Aorta (tissue), 5 donors: ENCODE measurements around the gene KRT78. TPM values are rescaled to one million over a fixed set of nuclear protein-coding genes. Genes with fewer than 3 reads are reported as not detected.

Source experiments
- ATAC-seq: fragments of 200-7000 bp; cut with Tn5 transposase; one replicate; pipeline ENCODE4 v1.9.1; 2022; ENCODE audit warnings: moderate library complexity; ENCODE audit not compliant: low FRiP score
- DNase-seq, 2 donors: peaks; one replicate each; pipeline ENCODE4 v3.0.0-alpha.2; 2020
- H3K27ac ChIP-seq, 2 donors: one replicate each; pipeline ENCODE4 v1.5.1; 2013; ENCODE audit warnings: low read length in 2 of 2, mild to moderate bottlenecking in 2 of 2, moderate library complexity in 2 of 2, control low read depth in 1 of 2, inconsistent platforms in 1 of 2, low read depth in 1 of 2
- H3K27me3 ChIP-seq, 2 donors: one replicate each; pipeline ENCODE4 v1.6.1; 2013; ENCODE audit warnings: control low read depth in 1 of 2, low read length in 1 of 2, mild to moderate bottlenecking in 1 of 2, moderate library complexity in 1 of 2; ENCODE audit not compliant: insufficient read depth in 2 of 2, control insufficient read depth in 1 of 2
- H3K36me3 ChIP-seq, 2 donors: one replicate each; pipeline ENCODE4 v1.6.1; 2013; ENCODE audit warnings: control low read depth in 1 of 2, low read length in 1 of 2, mild to moderate bottlenecking in 1 of 2; ENCODE audit not compliant: insufficient read depth in 2 of 2, control insufficient read depth in 1 of 2
- H3K4me1 ChIP-seq, 2 donors: one replicate each; pipeline ENCODE4 v1.6.1; 2013; ENCODE audit warnings: low read length in 2 of 2, control low read depth in 1 of 2, mild to moderate bottlenecking in 1 of 2, moderate library complexity in 1 of 2; ENCODE audit not compliant: insufficient read depth in 2 of 2, control insufficient read depth in 1 of 2
- H3K4me3 ChIP-seq, 2 donors: one replicate each; pipeline ENCODE4 v1.5.1; 2013; ENCODE audit warnings: low read length in 2 of 2, control low read depth in 1 of 2, mild to moderate bottlenecking in 1 of 2
- H3K9me3 ChIP-seq: one replicate; pipeline ENCODE4 v1.6.1; 2013; ENCODE audit warnings: mild to moderate bottlenecking, low read length; ENCODE audit not compliant: control insufficient read depth
- WGBS, 2 donors: extraction: QIAGEN DNeasy Blood & Tissue Kit; methylation state at CpG; one replicate each; pipeline ENCODE4 v1.1.7; 2013; 5-methylcytosine and 5-hydroxymethylcytosine counted together
- intact Hi-C, 2 donors: fragments of 100-400 bp; cut with DNase I; formaldehyde crosslinking; loops; one replicate each; pipeline versions ENCODE4 v1.14.2 to v1.15.0; 2022
- polyA plus RNA-seq, 2 donors: library from polyadenylated mRNA; stranded (reverse); fragments of 200-250 nt; gene quantifications; one replicate each; pipeline ENCODE4 v1.2.3, GENCODE V29; 2013
- total RNA-seq, 2 donors: library from RNA; stranded (reverse); fragmentation: NEBNext Ultra II Directional; extraction: Animal tissue kit (Norgen Biotek cat#: 25700); gene quantifications; one replicate each; pipeline ENCODE4 v1.2.1, GENCODE V29; 2021
- donor health status: healthy with polysubstance abuse.
- donor health status: Bipolar disorder and iron deficiency.
- donor health status: DM: no; HTN: no; CAD: no.
- donor health status: DM: no; HTN: no; CAD: no.
- donor health status: DM: yes; HTN: yes; CAD: no.

KRT78 gene
- total and polyA plus RNA-seq, 4 donors: 0.10 to 2.0 TPM; not detected in 2

DNA sequence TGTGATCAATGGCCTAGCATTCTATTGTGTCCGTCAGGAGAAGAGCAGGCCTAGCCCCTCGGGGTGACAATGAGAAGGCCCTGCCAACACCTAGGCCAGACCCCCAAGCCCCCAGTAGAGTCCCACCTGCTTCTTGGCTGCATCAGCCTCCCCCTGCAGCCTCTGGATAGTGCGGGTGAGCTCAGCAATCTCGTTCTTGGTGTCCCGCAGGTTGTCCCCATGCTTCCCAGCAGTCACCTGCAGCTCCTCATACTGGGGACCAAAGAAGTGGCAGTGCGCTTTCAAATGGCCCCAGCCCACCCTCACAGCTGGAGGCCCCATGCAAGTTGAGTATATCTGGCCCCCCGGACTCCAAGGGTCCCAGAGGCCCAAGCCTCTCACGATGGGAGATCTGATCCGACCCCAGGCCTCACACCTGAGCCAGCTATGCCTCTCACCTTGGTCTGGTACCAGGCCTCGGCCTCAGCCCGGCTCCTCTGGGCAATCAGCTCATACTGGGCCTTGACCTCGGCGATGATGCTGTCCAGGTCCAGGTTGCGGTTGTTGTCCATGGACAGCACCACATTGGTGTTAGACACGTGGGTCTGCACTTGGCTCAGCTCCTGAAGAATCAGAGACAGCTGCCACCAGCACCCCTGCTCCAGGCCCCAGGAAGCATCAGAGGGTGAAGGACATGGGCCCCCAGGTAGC is 24.9 kb downstream of the KRT78 start:
- no peaks in the 10 kb centered on the region for H3K36me3 ChIP-seq
- ATAC-seq: no peak
- WGBS, 2 donors: 94 to 96% methylated on average over 15 of the region's 15 CpGs
- H3K4me3 ChIP-seq: no peak overlapping the region
- no peak overlapping the region for H3K27ac ChIP-seq
- peak in 1 of 2 donors; percentile 22 for DNase-seq
- intact Hi-C loops: no loop called here
- H3K4me1 ChIP-seq: no peaks in the 10 kb centered on the region
- no peaks in the 10 kb centered on the region for H3K27me3 ChIP-seq
- no peaks in the 10 kb centered on the region for H3K9me3 ChIP-seq

DNA sequence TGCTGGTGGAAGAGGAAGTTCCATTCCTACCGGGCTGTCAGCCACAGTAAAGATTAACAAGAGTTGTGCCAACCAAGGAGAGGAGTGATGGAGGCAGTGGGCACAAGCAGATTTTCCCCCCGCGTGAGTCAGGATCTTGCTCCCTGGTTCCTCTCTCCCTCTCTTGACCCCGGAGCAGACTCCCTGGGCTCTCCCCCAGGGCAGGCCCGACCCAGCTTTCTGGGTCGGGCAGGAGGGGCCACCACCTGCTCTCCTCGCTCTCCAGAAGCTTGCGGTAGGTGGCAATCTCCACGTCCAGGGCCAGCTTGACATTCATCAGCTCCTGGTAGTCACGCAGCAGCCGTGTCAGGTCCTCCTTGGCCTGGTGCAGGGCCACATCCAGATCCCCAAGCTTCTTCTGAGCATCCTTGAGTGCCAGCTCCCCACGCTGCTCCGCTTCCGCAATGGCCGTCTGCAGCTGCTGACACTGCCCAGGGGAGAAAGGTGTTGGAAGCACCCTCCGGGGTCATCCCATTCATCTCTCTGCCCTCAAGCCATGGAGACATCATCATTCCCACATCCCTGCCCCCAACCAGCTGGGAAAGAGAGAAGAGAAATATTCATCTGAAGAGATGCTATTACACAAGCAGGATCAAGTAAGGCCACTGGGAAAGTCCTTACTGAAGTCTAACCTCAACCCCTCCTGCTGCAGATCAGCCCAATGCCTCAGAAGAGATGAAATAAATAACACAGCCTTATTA is 25.9 kb downstream of the KRT78 start:
- H3K36me3 ChIP-seq: no peaks in the 10 kb centered on the region
- H3K9me3 ChIP-seq: no peaks in the 10 kb centered on the region
- H3K27ac ChIP-seq: no peak overlapping the region
- H3K4me1 ChIP-seq: no peaks in the 10 kb centered on the region
- H3K27me3 ChIP-seq: no peaks in the 10 kb centered on the region
- DNase-seq (peak in 1 of 2 donors; percentile 22), ATAC-seq (no peak)
- H3K4me3 ChIP-seq: no peak overlapping the region
- WGBS, 2 donors: 61 to 63% methylated on average over 16 of the region's 16 CpGs
- intact Hi-C loops: no loop called here

DNA sequence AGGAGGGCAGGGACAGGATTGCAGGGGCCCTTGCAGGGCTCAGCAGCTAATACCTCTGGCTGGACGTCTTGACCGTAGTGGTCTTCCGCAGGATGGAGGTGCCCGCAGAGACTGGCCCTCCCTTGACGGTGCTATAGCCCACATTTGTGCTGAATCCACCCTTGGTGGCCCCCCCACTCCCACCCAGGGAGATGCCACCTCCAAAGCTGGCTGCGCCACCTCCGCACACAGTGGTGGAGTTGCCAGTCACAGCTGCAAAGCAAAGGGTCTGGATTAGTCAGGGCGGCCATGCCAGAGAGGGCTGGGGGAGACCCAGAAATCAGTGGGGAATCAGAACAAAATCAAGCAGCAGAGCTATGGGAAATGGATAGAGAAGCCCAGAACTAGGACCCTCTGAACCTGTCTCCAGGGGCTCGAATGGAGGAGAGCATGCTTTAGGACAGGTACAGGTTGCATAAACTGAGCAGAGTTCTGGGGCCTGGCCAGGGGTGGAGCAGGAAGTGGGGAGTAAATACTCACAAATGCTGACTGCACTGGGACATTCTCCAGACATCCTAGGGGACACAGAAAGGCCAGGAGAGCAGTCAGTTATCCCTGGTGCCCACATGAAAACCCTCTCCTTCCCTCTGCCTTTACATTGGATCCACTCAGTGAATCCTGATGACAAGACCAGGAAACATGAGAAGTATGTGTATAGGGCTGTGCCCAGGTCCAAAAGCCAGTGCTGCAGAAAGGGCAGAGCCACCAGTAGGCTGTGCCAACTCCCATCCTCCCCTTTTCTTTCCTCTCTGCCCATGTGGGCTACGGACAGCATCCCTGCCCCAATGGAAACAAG is 26.8 kb downstream of the KRT78 start:
- DNase-seq: peak; percentile 42 to 61
- no peak for ATAC-seq
- 81 to 82% methylated on average over 10 of the region's 10 CpGs for WGBS, 2 donors

DNA sequence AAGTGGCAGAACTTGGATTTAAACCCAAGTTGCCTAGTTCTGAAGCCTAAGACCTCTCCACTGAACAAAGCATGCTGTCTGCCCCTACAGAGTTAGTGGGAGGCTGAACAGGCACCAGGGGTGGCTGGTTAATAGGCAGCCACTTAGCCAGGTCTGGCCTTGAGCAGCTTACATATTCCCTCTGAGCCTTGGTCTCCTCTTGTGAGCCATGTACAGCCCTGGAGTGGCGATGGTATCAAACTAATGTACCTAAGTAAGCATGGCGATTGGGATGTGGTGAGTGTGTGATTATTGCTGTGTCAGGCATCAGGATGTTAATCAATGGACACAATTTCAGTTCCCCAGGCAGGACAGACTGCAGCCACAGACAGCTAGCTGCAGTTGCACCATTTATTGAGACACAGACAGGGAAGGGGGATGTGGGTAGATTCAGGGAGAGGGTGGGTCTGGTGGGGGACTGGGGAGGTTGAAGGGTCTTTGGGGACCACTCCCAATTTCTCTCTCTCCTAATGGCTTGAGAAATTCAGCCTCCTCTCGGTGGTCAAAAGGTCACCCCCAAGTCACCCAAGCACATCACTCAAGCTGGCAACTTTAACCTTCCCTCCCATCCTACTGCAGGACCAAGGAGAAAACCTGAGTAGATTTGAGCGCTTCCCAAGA is 27.6 kb downstream of the KRT78 start:
- ATAC-seq (no peak), DNase-seq (peak in 1 of 2 donors; percentile 4)
- intact Hi-C loops: no loop called here
- H3K4me1 ChIP-seq: no peaks in the 10 kb centered on the region
- H3K36me3 ChIP-seq: no peaks in the 10 kb centered on the region
- no peak overlapping the region for H3K4me3 ChIP-seq
- no peaks in the 10 kb centered on the region for H3K27me3 ChIP-seq
- 94 to 96% methylated on average over 4 of the region's 4 CpGs for WGBS, 2 donors
- H3K27ac ChIP-seq: no peak overlapping the region
- H3K9me3 ChIP-seq: no peaks in the 10 kb centered on the region

More for the DNA sequence above, 26.8 kb downstream of the KRT78 start:
- Histone ChIP-seq H3K27me3 (no peaks in the 10 kb centered on the region), H3K4me3 (no peak overlapping the region), H3K27ac (no peak overlapping the region), H3K9me3 (no peaks in the 10 kb centered on the region), H3K36me3 (no peaks in the 10 kb centered on the region), H3K4me1 (no peaks in the 10 kb centered on the region)
- intact Hi-C loops: no loop called here

DNA sequence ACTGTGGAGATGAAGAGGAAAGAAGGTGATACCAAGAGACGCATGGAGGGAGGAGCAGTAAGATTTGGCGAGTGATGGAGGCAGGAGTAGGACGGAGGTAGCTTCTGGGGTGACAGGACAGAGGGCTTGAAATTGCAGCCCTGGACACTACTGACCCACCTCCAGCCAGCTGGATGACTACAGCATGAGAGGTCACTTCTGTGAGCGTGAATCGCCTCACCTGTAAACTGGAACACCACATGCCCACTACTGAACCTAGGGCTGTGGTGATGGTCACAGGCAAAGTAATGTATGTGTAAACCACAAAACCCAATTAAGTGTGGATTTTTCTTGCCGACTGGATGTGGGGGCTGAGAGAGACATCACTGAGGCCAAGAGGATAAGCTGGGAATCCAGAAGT is 28.3 kb downstream of the KRT78 start:
- WGBS, 2 donors: 95 to 97% methylated on average over 6 of the region's 6 CpGs
- Histone ChIP-seq H3K4me1 (no peaks in the 10 kb centered on the region), H3K9me3 (no peaks in the 10 kb centered on the region), H3K4me3 (no peak overlapping the region), H3K27ac (no peak overlapping the region), H3K27me3 (no peaks in the 10 kb centered on the region), H3K36me3 (no peaks in the 10 kb centered on the region)
- ATAC-seq (no peak), DNase-seq (peak in 1 of 2 donors; percentile 3)
- intact Hi-C loops: no loop called here

DNA sequence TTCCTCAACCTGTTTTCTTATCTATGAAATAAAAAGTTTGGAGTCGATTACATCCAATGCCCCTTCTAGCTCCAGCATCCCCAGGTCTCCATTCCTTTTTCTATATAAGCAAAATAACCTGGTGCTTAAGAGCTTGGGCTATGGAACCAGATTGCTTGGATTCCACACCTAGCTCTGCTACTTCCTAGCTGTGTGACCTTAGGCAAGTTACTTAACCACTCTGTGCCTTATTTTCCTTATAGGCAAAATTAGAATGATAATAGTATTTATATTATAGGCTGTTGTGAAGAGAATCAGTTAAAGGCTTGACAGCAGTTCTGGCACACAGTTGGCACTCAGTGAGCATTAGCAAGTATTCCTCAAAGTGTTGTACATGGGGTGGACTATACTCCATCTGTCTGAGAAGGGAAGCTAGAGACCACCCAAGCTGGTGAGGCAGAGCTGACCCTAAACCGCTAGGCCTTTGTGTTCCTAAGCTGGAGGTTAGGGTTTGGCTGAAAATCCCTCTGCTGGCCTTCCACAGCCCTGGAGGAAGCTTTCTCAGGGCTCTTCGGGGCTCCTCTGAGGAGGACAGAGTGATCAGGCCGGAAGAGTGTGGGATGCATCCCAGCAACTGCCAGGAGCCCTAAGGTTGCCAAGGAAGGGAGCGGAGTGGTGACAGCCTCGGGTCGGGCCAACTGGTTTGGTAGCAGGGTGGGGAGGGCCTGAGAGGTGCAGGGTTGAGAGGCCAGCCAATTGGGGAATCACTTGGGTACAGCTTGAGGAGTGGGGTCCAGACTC is 28.9 kb downstream of the KRT78 start:
- Histone ChIP-seq H3K9me3 (no peaks in the 10 kb centered on the region), H3K36me3 (no peaks in the 10 kb centered on the region), H3K4me1 (no peaks in the 10 kb centered on the region), H3K27ac (no peak overlapping the region), H3K27me3 (no peaks in the 10 kb centered on the region), H3K4me3 (no peak overlapping the region)
- intact Hi-C loops: no loop called here
- DNase-seq (peak in 1 of 2 donors; percentile 5), ATAC-seq (no peak)
- 94% methylated on average over 7 of the region's 7 CpGs for WGBS, 2 donors

DNA sequence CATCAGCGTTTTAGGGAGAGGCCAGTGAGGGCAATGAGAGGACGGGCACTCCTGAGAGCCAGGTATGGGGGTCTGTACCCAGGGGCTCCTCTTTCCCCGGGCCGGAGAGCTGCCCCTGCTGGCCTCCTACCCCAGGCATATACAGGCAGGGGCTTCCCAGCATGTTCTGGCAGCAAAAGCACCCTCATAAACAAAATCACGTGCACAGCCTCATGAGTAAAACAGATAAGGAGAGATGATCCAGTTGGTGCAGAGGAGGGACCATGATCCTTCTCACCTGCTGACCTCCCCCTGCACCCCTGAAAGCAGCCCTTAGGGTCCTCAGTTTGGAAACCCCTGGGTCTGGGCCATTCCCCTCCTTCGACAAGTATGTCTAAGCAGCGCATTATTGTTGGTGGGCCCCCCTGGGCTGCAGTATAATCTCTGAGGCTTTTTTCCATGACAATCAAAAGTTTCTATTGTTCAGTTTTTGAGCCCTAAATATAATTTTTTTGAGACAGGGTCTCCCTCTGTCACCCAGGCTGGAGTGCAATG is 29.8 kb downstream of the KRT78 start:
- intact Hi-C loops: no loop called here
- no peak for ATAC-seq
- H3K9me3 ChIP-seq: no peaks in the 10 kb centered on the region
- no peak overlapping the region for H3K27ac ChIP-seq
- 68 to 81% methylated on average over 7 of the region's 7 CpGs for WGBS, 2 donors
- no peaks in the 10 kb centered on the region for H3K4me1 ChIP-seq
- H3K27me3 ChIP-seq: no peaks in the 10 kb centered on the region
- peak in 1 of 2 donors; percentile 23 for DNase-seq
- no peaks in the 10 kb centered on the region for H3K36me3 ChIP-seq
- H3K4me3 ChIP-seq: no peak overlapping the region
